K562 (cell line): ENCODE measurements around the gene TSSK6. TPM values are rescaled to one million over a fixed set of nuclear protein-coding genes. Genes with fewer than 3 reads are reported as not detected.

Experiments
- ESRRB ChIP-seq: fragments of 250-450 bp; sonication (Bioruptor Pico); IDR thresholded peaks from 2 replicates; pipeline ENCODE4 v1.5.0; 2020; ENCODE audit warnings: mild to moderate bottlenecking, moderate library complexity, borderline replicate concordance
- MLX ChIP-seq, 2 experiments: fragments of 450-650 bp in 1 of 2; sonication (generic) in 1 of 2; formaldehyde crosslinking; conservative IDR thresholded peaks; 2 replicates each; pipeline versions ENCODE4 v1.4.0 to v1.8.1; 2020 to 2022; ENCODE audit warnings: mild to moderate bottlenecking in 1 of 2, missing genetic modification reagents in 1 of 2
- NCOA4 ChIP-seq: fragments of 450-650 bp; IDR thresholded peaks from 2 replicates; pipeline ENCODE4 v1.6.1; 2018; ENCODE audit warnings: mild to moderate bottlenecking; ENCODE audit not compliant: partially characterized antibody
- PHF20 ChIP-seq: fragments of 450-650 bp; IDR thresholded peaks from 2 replicates; pipeline ENCODE4 v1.6.1; 2018; ENCODE audit not compliant: partially characterized antibody
- PURB ChIP-seq: sonication (generic); formaldehyde crosslinking; IDR thresholded peaks from 2 replicates; pipeline ENCODE4 v1.9.0; 2021; ENCODE audit warnings: low read depth, mild to moderate bottlenecking, missing genetic modification reagents
- RREB1 ChIP-seq: fragments of 250-450 bp; sonication (Bioruptor Pico); IDR thresholded peaks from 2 replicates; pipeline ENCODE4 v1.4.0; 2020
- SAP30 ChIP-seq: fragments of 200-600 bp; sonication (generic); IDR thresholded peaks from 2 replicates; pipeline ENCODE4 v1.6.1; 2012; ENCODE audit warnings: borderline replicate concordance, low read depth, mild to moderate bottlenecking, moderate library complexity, low read length, control low read depth, inconsistent platforms; ENCODE audit not compliant: insufficient read depth, poor library complexity, severe bottlenecking
- SOX6 ChIP-seq: fragments of 450-650 bp; IDR thresholded peaks from 2 replicates; pipeline ENCODE4 v1.6.1; 2014; ENCODE audit warnings: mild to moderate bottlenecking
- TRIM25 ChIP-seq: fragments of 450-650 bp; IDR thresholded peaks from 2 replicates; pipeline ENCODE4 v1.7.0; 2016; ENCODE audit warnings: borderline replicate concordance
- U2AF2 ChIP-seq: fragments of 200-400 bp; formaldehyde crosslinking; optimal IDR thresholded peaks from 2 replicates; pipeline ENCODE3; 2017; ENCODE audit warnings: low read depth, mild to moderate bottlenecking, low read length
- ZNF239 ChIP-seq: fragments of 250-450 bp; sonication (Bioruptor Pico); IDR thresholded peaks from 2 replicates; pipeline ENCODE4 v1.4.0; 2020; ENCODE audit warnings: mild to moderate bottlenecking
- ZNF583 ChIP-seq: fragments of 250-450 bp; sonication (Bioruptor Pico); IDR thresholded peaks from 2 replicates; pipeline ENCODE4 v1.4.0; 2020
- polyA plus RNA-seq, 8 experiments: library from polyadenylated mRNA; depleted of rRNA in 4 of 8; stranded (reverse) in 5 of 8; unstranded in 3 of 8; fragments of >200 nt; fragmentation: Nextera tagmentation in 2 of 8; fragmentation: Illumina TruSeq in 1 of 8; extraction: Ambion mirVana in 2 of 8; extraction: Trizol in 1 of 8; gene quantifications; 2 replicates each; pipeline versions ENCODE4 v1.2.1 to v1.2.3, GENCODE V29; 2011 to 2014; ENCODE audit warnings: inconsistent platforms in 1 of 8, missing spikeins in 1 of 8
- total RNA-seq, 7 experiments: library from RNA; depleted of rRNA in 6 of 7; stranded (reverse); fragments of >200 nt in 6 of 7; fragmentation: Illumina TruSeq in 2 of 7; extraction: Trizol in 2 of 7; gene quantifications; 2 replicates each; pipeline versions ENCODE4 v1.2.1 to v1.2.3, GENCODE V29; 2011 to 2021; ENCODE audit warnings: low replicate concordance in 1 of 7
- TF ChIP-seq, protein P1 (sequence below): sonication (generic); formaldehyde crosslinking; IDR thresholded peaks from 2 replicates; pipeline ENCODE4 v1.8.0; 2023; ENCODE audit warnings: missing genetic modification reagents, mild to moderate bottlenecking, borderline replicate concordance

Gene TSSK6
- total and polyA plus RNA-seq, 9 of the 15 experiments (the other 6 are each of a cell fraction or from before 2014, with no cell fraction given): 0.21 to 2.6 (median 1.5) TPM; not detected in 3

- TF ChIP-seq TRIM25: no peak
- TF ChIP-seq U2AF2: no peak
- no peak for TF ChIP-seq ZNF583 (CRISPR knock-in tag)
- no peak for TF ChIP-seq MLX (CRISPR knock-in tag; conservative IDR thresholded peaks at IDR 0.05)
- TF ChIP-seq, protein P1, sequence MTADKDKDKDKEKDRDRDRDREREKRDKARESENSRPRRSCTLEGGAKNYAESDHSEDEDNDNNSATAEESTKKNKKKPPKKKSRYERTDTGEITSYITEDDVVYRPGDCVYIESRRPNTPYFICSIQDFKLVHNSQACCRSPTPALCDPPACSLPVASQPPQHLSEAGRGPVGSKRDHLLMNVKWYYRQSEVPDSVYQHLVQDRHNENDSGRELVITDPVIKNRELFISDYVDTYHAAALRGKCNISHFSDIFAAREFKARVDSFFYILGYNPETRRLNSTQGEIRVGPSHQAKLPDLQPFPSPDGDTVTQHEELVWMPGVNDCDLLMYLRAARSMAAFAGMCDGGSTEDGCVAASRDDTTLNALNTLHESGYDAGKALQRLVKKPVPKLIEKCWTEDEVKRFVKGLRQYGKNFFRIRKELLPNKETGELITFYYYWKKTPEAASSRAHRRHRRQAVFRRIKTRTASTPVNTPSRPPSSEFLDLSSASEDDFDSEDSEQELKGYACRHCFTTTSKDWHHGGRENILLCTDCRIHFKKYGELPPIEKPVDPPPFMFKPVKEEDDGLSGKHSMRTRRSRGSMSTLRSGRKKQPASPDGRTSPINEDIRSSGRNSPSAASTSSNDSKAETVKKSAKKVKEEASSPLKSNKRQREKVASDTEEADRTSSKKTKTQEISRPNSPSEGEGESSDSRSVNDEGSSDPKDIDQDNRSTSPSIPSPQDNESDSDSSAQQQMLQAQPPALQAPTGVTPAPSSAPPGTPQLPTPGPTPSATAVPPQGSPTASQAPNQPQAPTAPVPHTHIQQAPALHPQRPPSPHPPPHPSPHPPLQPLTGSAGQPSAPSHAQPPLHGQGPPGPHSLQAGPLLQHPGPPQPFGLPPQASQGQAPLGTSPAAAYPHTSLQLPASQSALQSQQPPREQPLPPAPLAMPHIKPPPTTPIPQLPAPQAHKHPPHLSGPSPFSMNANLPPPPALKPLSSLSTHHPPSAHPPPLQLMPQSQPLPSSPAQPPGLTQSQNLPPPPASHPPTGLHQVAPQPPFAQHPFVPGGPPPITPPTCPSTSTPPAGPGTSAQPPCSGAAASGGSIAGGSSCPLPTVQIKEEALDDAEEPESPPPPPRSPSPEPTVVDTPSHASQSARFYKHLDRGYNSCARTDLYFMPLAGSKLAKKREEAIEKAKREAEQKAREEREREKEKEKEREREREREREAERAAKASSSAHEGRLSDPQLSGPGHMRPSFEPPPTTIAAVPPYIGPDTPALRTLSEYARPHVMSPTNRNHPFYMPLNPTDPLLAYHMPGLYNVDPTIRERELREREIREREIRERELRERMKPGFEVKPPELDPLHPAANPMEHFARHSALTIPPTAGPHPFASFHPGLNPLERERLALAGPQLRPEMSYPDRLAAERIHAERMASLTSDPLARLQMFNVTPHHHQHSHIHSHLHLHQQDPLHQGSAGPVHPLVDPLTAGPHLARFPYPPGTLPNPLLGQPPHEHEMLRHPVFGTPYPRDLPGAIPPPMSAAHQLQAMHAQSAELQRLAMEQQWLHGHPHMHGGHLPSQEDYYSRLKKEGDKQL (CRISPR knock-in tag): no peak
- no peak for TF ChIP-seq ESRRB (CRISPR knock-in tag)
- no peak for TF ChIP-seq RREB1 (CRISPR knock-in tag)
- no peak for TF ChIP-seq NCOA4
- TF ChIP-seq PHF20: no peak
- TF ChIP-seq ZNF239 (CRISPR knock-in tag): no peak
- no peak for TF ChIP-seq SOX6
- no peak for TF ChIP-seq SAP30
- TF ChIP-seq PURB: no peak
These were observed 46.8 kb upstream of the TSSK6 start (continued) for GRCh38 chr19:19561946-19562664.
